K562 (cell line): Measurements from ENCODE around the gene ALKBH3. TPM values are rescaled to one million over a fixed set of nuclear protein-coding genes. Genes with fewer than 3 reads are reported as not detected.

Source experiments
- BRD9 ChIP-seq: fragments of 450-650 bp; IDR thresholded peaks from 2 replicates; pipeline ENCODE4 v1.6.1; 2018; ENCODE audit warnings: low read depth; ENCODE audit not compliant: partially characterized antibody
- C11orf30 ChIP-seq: fragments of 450-650 bp; IDR thresholded peaks from 2 replicates; pipeline ENCODE4 v1.6.1; 2016; ENCODE audit warnings: low read depth, mild to moderate bottlenecking
- CEBPG ChIP-seq, 3 experiments: fragments of 200-800 bp in 1 of 3; sonication (Bioruptor generic) in 1 of 3; sonication (generic) in 1 of 3; formaldehyde crosslinking in 1 of 3; IDR thresholded peaks in 2 of 3; conservative IDR thresholded peaks in 1 of 3; 2 replicates each; pipeline versions ENCODE4 v1.6.1 to v1.8.0; 2016 to 2022; ENCODE audit warnings: missing compliant biosample characterization in 2 of 3, missing genetic modification characterization in 2 of 3, mild to moderate bottlenecking in 1 of 3, missing genetic modification reagents in 1 of 3
- HBP1 ChIP-seq: fragments of 450-650 bp; formaldehyde crosslinking; IDR thresholded peaks from 2 replicates; pipeline ENCODE4 v1.4.0; 2022; ENCODE audit warnings: missing genetic modification characterization
- MCM5 ChIP-seq: fragments of 450-650 bp; IDR thresholded peaks from 2 replicates; pipeline ENCODE4 v1.6.1; 2016; ENCODE audit warnings: low read depth
- PHF21A ChIP-seq: fragments of 450-650 bp; IDR thresholded peaks from 2 replicates; pipeline ENCODE4 v1.6.1; 2017; ENCODE audit warnings: low read depth, borderline replicate concordance
- REST ChIP-seq, 2 experiments: fragments of 450-650 bp; formaldehyde crosslinking in 1 of 2; IDR thresholded peaks; 2 replicates each; pipeline versions ENCODE4 v1.4.0 to v1.6.1; 2014 to 2020; ENCODE audit warnings: mild to moderate bottlenecking in 2 of 2, borderline replicate concordance in 1 of 2, low read depth in 1 of 2
- RFX7 ChIP-seq: fragments of 250-450 bp; sonication (Bioruptor Pico); IDR thresholded peaks from 2 replicates; pipeline ENCODE4 v1.5.1; 2021; ENCODE audit warnings: mild to moderate bottlenecking
- SETDB1 ChIP-seq: IDR thresholded peaks from one replicate; pipeline ENCODE4 v1.6.1; 2012; ENCODE audit warnings: low read length, control low read depth, inconsistent platforms
- SNAPC5 ChIP-seq: fragments of 250-450 bp; sonication (Bioruptor Pico); IDR thresholded peaks from 2 replicates; pipeline ENCODE4 v1.8.0; 2021; ENCODE audit warnings: moderate library complexity, mild to moderate bottlenecking, inconsistent platforms
- SOX6 ChIP-seq: fragments of 450-650 bp; IDR thresholded peaks from 2 replicates; pipeline ENCODE4 v1.6.1; 2014; ENCODE audit warnings: mild to moderate bottlenecking
- SREBF2 ChIP-seq: sonication (generic); formaldehyde crosslinking; IDR thresholded peaks from 2 replicates; pipeline ENCODE4 v1.4.0; 2020; ENCODE audit warnings: mild to moderate bottlenecking, missing genetic modification reagents
- TSC22D4 ChIP-seq: fragments of 450-650 bp; IDR thresholded peaks from 2 replicates; pipeline ENCODE4 v1.6.1; 2016; ENCODE audit warnings: missing genetic modification characterization, missing biosample characterization, control low read depth
- YY1 ChIP-seq, 3 experiments: IDR thresholded peaks; 2 replicates each; pipeline ENCODE4 v1.6.1; 2011; ENCODE audit warnings: low read length in 2 of 3, mild to moderate bottlenecking in 2 of 3, moderate library complexity in 2 of 3, borderline replicate concordance in 1 of 3, control low read depth in 1 of 3, low read depth in 1 of 3; ENCODE audit not compliant: insufficient read depth in 3 of 3, insufficient replicate concordance in 2 of 3, control insufficient read depth in 1 of 3, insufficient read length in 1 of 3; ENCODE audit errors: extremely low read depth in 1 of 3
- ZNF165 ChIP-seq: fragments of 250-450 bp; sonication (Bioruptor Pico); IDR thresholded peaks from 2 replicates; pipeline ENCODE4 v1.4.0; 2020; ENCODE audit warnings: borderline replicate concordance
- ZNF175 ChIP-seq: fragments of 200-800 bp; sonication (Bioruptor generic); IDR thresholded peaks from 2 replicates; pipeline ENCODE4 v1.6.1; 2016; ENCODE audit warnings: low read depth, mild to moderate bottlenecking, missing genetic modification characterization, missing compliant biosample characterization
- ZNF347 ChIP-seq: fragments of 450-650 bp; formaldehyde crosslinking; IDR thresholded peaks from 2 replicates; pipeline ENCODE4 v1.4.0; 2020; ENCODE audit warnings: low read depth, mild to moderate bottlenecking, moderate library complexity
- ZNF551 ChIP-seq: fragments of 250-450 bp; sonication (Bioruptor Pico); IDR thresholded peaks from 2 replicates; pipeline ENCODE4 v1.5.0; 2021; ENCODE audit warnings: mild to moderate bottlenecking, moderate library complexity
- polyA plus RNA-seq, 8 experiments: library from polyadenylated mRNA; depleted of rRNA in 4 of 8; stranded (reverse) in 5 of 8; unstranded in 3 of 8; fragments of >200 nt; fragmentation: Nextera tagmentation in 2 of 8; fragmentation: Illumina TruSeq in 1 of 8; extraction: Ambion mirVana in 2 of 8; extraction: Trizol in 1 of 8; gene quantifications; 2 replicates each; pipeline versions ENCODE4 v1.2.1 to v1.2.3, GENCODE V29; 2011 to 2014; ENCODE audit warnings: inconsistent platforms in 1 of 8, missing spikeins in 1 of 8
- total RNA-seq, 7 experiments: library from RNA; depleted of rRNA in 6 of 7; stranded (reverse); fragments of >200 nt in 6 of 7; fragmentation: Illumina TruSeq in 2 of 7; extraction: Trizol in 2 of 7; gene quantifications; 2 replicates each; pipeline versions ENCODE4 v1.2.1 to v1.2.3, GENCODE V29; 2011 to 2021; ENCODE audit warnings: low replicate concordance in 1 of 7

ALKBH3 gene
- total and polyA plus RNA-seq, 9 of the 15 experiments (the other 6 are each of a cell fraction or from before 2014, with no cell fraction given), result 16.0 to 49.9 (median 36.5) TPM

DNA sequence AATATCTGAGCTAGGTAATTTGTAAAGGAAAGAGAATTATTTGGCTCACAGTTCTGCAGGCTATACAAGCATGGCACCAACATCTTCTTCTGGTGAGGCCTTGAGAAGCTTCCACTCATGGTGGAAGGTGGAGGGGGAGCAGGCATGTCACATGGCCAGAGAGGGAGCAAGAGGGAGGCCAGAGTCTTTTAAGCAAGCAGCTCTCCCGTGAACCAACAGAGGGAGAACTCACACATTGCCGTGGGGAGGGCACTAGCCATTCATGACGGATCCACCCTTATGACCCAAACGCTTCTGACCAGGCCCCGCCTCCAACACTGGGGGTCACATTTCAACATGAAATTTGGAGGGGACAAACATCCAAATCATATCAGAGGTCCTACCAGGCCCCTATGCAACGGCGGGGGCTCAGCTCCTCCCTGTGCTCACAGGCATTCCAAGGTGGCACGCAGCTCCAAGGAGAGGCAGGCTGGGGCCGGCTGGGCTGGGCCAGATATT, 66.4 kb downstream of the ALKBH3 start (continued):
- TF ChIP-seq HBP1 (CRISPR knock-in tag) (no peak), SOX6 (no peak), BRD9 (no peak), YY1 (IDR thresholded peaks at IDR 0.05; ENCODE audit: borderline replicate concordance in 1 of 3, control insufficient read depth in 1 of 3, extremely low read depth in 1 of 3, insufficient read depth in 3 of 3, insufficient read length in 1 of 3, insufficient replicate concordance in 2 of 3, low read depth in 1 of 3, low read length in 2 of 3) (peak in 1 of 3 experiments; percentile 31), ZNF165 (CRISPR knock-in tag) (no peak), ZNF551 (CRISPR knock-in tag) (no peak), ZNF347 (no peak), TSC22D4 (no peak), RFX7 (CRISPR knock-in tag) (no peak), SNAPC5 (CRISPR knock-in tag) (no peak), MCM5 (no peak), SETDB1 (no peak), ZNF175 (CRISPR knock-in tag) (no peak), CEBPG (CRISPR knock-in tag; IDR thresholded peaks at IDR 0.05) (no peak), CEBPG (tag; conservative IDR thresholded peaks at IDR 0.05 in 1 of 2, IDR thresholded peaks at IDR 0.05 in 1 of 2) (no peak), SREBF2 (CRISPR knock-in tag) (no peak), REST (IDR thresholded peaks at IDR 0.05; ENCODE audit: borderline replicate concordance) (peak; percentile 70), REST (CRISPR knock-in tag; IDR thresholded peaks at IDR 0.05; ENCODE audit: low read depth) (no peak), C11orf30 (no peak), PHF21A (no peak)
